ENCODE results near the gene CNTN4. TPM values are rescaled to one million over a fixed set of nuclear protein-coding genes. Genes with fewer than 3 reads are reported as not detected.

The CNTN4 gene
- polyA plus RNA-seq, 4 donors, result 0.27 to 6.5 (median 2.6) TPM; not detected in 1

DNA sequence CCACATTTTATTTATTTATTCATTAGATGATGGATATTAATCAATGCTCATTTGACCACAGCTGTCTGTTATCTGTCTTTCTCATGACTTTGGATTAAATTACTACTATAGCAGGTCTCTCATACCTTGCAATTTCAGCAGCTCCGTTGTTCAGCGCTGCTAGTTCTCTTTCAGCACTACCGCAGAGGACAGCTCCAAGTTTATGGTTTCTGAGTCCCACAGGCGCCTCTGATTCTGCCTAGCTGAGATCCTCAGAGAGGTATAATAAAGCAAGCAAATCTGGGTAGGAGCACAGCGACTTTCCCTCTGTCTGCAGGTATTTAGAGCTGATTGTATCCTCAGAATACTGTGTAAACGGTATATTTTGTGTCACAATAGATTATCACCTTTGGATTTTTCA lies 204.9 kb downstream of the CNTN4 start:
- no peak overlapping the region for H3K27ac ChIP-seq (ENCODE audit: low read depth in 1 of 3, low read length in 2 of 3)
- no peak overlapping the region for H3K4me3 ChIP-seq (ENCODE audit: low read depth in 1 of 3, low read length in 3 of 3)
- WGBS, 3 donors, result 10 to 27% (median 16%) methylated on average over 6 of the region's 6 CpGs
- no peaks in the 10 kb centered on the region for H3K4me1 ChIP-seq (ENCODE audit: control insufficient read depth in 3 of 3, insufficient read depth in 2 of 3, low read depth in 1 of 3, low read length in 2 of 3)
- FAIRE-seq, result no peak
- H3K9me3 ChIP-seq (ENCODE audit: control insufficient read depth in 2 of 2, insufficient read depth in 1 of 2, low read depth in 1 of 2, low read length in 1 of 2), result no peaks in the 10 kb centered on the region
- H3K36me3 ChIP-seq (ENCODE audit: control insufficient read depth in 3 of 3, insufficient read depth in 2 of 3, low read depth in 1 of 3, low read length in 3 of 3), result no peaks in the 10 kb centered on the region
- H3K27me3 ChIP-seq (ENCODE audit: control insufficient read depth in 3 of 3, insufficient read depth in 3 of 3, low read length in 3 of 3), result no peaks in the 10 kb centered on the region
- peak in 1 of 2 donors; percentile 51 for DNase-seq

DNA sequence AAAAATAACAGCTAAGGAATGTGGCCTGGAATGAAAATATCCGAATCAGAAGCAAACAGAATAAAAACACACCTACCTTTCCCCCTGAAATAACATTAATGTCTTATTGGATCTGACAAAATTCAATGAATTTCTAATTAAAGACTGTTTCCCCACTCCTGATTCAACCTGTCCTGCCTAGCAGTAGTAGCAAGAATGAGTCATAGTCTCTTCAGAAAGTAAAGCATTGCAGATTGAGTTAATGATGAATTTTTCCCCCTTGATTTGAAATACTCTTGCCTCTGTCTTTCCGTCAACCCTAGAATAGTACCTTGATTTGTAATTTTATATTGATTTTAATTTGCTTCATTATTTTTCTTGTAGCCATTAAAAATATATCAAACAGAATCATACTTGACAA lies 212.4 kb downstream of the CNTN4 start:
- Histone ChIP-seq H3K4me3 (ENCODE audit: low read depth in 1 of 3, low read length in 3 of 3) (no peak overlapping the region), H3K27me3 (ENCODE audit: control insufficient read depth in 3 of 3, insufficient read depth in 3 of 3, low read length in 3 of 3) (no peaks in the 10 kb centered on the region), H3K9me3 (ENCODE audit: control insufficient read depth in 2 of 2, insufficient read depth in 1 of 2, low read depth in 1 of 2, low read length in 1 of 2) (no peaks in the 10 kb centered on the region), H3K27ac (ENCODE audit: low read depth in 1 of 3, low read length in 2 of 3) (no peak overlapping the region), H3K36me3 (ENCODE audit: control insufficient read depth in 3 of 3, insufficient read depth in 2 of 3, low read depth in 1 of 3, low read length in 3 of 3) (no peaks in the 10 kb centered on the region), H3K4me1 (ENCODE audit: control insufficient read depth in 3 of 3, insufficient read depth in 2 of 3, low read depth in 1 of 3, low read length in 2 of 3) (no peaks in the 10 kb centered on the region)
- WGBS, 3 donors, result 60 to 87% (median 63%) methylated on average over 2 of the region's 2 CpGs
- DNase-seq (no peak), FAIRE-seq (no peak)

DNA sequence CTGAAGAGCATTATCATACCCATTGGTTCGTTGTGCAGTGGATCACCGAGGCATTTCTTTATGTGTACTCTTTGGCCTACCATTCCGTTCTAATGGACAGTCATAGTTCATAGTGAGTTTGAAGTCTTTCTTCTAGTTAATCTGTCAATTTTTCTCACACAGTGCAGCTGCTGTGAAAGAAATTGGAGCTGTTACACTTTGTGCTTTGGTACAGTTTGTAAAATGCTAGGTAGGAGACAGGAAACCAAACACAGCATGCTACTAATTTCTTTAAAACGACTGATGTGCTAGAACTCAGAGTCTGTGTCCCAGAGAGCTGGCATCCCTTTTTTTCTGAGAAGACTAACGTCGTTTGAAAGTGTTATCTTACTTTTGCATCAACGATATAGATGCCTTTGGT lies 218.9 kb downstream of the CNTN4 start:
- H3K4me1 ChIP-seq (ENCODE audit: control insufficient read depth in 3 of 3, insufficient read depth in 2 of 3, low read depth in 1 of 3, low read length in 2 of 3), result no peaks in the 10 kb centered on the region
- H3K27ac ChIP-seq (ENCODE audit: low read depth in 1 of 3, low read length in 2 of 3), result no peak overlapping the region
- FAIRE-seq (no peak), DNase-seq (no peak)
- H3K4me3 ChIP-seq (ENCODE audit: low read depth in 1 of 3, low read length in 3 of 3), result no peak overlapping the region
- H3K9me3 ChIP-seq (ENCODE audit: control insufficient read depth in 2 of 2, insufficient read depth in 1 of 2, low read depth in 1 of 2, low read length in 1 of 2), result no peaks in the 10 kb centered on the region
- H3K27me3 ChIP-seq (ENCODE audit: control insufficient read depth in 3 of 3, insufficient read depth in 3 of 3, low read length in 3 of 3), result no peaks in the 10 kb centered on the region
- 72 to 76% (median 73%) methylated on average over 7 of the region's 7 CpGs for WGBS, 3 donors
- no peaks in the 10 kb centered on the region for H3K36me3 ChIP-seq (ENCODE audit: control insufficient read depth in 3 of 3, insufficient read depth in 2 of 3, low read depth in 1 of 3, low read length in 3 of 3)

DNA sequence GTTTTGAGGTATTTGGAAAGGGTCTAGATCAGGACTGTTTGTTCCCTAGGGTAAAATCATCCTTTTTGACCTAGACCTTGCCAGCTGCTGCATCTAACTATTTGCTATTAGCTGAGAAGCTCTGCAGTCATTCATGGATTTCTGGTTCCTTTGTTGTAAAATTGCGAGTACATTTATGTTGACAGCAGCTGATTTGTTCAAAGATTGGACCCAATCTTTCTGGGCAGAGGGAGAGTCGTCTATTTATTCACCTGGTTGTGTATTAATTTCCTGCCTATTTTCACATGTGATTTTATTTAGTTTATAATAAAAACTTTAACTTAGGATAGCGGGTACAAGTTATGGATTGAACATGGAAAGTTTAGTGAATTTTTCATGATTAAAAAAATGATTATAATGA lies 236.3 kb downstream of the CNTN4 start:
- Histone ChIP-seq H3K9me3 (ENCODE audit: control insufficient read depth in 2 of 2, insufficient read depth in 1 of 2, low read depth in 1 of 2, low read length in 1 of 2) (peaks cover 0 to 3% of the 10 kb centered on the region in 2 donors), H3K36me3 (ENCODE audit: control insufficient read depth in 3 of 3, insufficient read depth in 2 of 3, low read depth in 1 of 3, low read length in 3 of 3) (no peaks in the 10 kb centered on the region), H3K4me1 (ENCODE audit: control insufficient read depth in 3 of 3, insufficient read depth in 2 of 3, low read depth in 1 of 3, low read length in 2 of 3) (no peaks in the 10 kb centered on the region), H3K27me3 (ENCODE audit: control insufficient read depth in 3 of 3, insufficient read depth in 3 of 3, low read length in 3 of 3) (no peaks in the 10 kb centered on the region), H3K27ac (ENCODE audit: low read depth in 1 of 3, low read length in 2 of 3) (no peak overlapping the region), H3K4me3 (ENCODE audit: low read depth in 1 of 3, low read length in 3 of 3) (no peak overlapping the region)
- DNase-seq, result no peak
- no peak for FAIRE-seq
- WGBS, 3 donors, result 66 to 82% (median 77%) methylated on average over 3 of the region's 3 CpGs

DNA sequence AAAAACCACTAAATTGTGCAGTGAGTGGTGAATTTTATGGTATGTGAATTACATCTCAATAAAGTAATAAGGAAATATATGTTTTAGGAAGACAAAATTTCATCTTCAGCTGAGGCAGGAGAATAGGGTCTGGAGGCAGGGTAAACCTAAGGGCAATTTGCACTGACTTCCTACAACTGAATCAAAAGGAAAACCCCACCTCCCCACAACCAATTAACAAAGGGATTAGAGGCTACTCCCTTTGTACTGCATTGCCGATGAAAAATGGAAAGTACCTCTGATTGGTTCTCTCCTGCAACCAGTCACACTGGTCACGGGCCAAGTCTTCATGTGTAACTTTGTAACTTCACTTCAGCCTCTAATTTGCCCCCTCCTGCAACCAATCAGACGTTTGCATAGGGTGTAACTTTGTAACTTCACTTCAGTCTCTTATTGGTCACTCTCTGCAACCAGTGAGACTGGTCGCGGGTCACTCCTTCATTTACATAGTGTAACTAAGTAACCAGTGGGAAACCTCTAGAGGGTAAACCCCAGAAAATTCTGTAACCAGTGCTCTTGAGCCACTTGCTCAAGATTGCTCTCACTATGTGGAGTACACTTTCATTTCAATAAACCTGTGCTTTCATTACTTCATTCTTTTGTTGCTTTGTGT lies 244.5 kb downstream of the CNTN4 start:
- DNase-seq (no peak), FAIRE-seq (no peak)
- Histone ChIP-seq H3K36me3 (ENCODE audit: control insufficient read depth in 3 of 3, insufficient read depth in 2 of 3, low read depth in 1 of 3, low read length in 3 of 3) (no peaks in the 10 kb centered on the region), H3K9me3 (ENCODE audit: control insufficient read depth in 2 of 2, insufficient read depth in 1 of 2, low read depth in 1 of 2, low read length in 1 of 2) (no peaks in the 10 kb centered on the region), H3K27ac (ENCODE audit: low read depth in 1 of 3, low read length in 2 of 3) (no peak overlapping the region), H3K27me3 (ENCODE audit: control insufficient read depth in 3 of 3, insufficient read depth in 3 of 3, low read length in 3 of 3) (no peaks in the 10 kb centered on the region), H3K4me1 (ENCODE audit: control insufficient read depth in 3 of 3, insufficient read depth in 2 of 3, low read depth in 1 of 3, low read length in 2 of 3) (no peaks in the 10 kb centered on the region), H3K4me3 (ENCODE audit: low read depth in 1 of 3, low read length in 3 of 3) (no peak overlapping the region)
- 66 to 80% (median 69%) methylated on average over 5 of the region's 5 CpGs for WGBS, 3 donors

DNA sequence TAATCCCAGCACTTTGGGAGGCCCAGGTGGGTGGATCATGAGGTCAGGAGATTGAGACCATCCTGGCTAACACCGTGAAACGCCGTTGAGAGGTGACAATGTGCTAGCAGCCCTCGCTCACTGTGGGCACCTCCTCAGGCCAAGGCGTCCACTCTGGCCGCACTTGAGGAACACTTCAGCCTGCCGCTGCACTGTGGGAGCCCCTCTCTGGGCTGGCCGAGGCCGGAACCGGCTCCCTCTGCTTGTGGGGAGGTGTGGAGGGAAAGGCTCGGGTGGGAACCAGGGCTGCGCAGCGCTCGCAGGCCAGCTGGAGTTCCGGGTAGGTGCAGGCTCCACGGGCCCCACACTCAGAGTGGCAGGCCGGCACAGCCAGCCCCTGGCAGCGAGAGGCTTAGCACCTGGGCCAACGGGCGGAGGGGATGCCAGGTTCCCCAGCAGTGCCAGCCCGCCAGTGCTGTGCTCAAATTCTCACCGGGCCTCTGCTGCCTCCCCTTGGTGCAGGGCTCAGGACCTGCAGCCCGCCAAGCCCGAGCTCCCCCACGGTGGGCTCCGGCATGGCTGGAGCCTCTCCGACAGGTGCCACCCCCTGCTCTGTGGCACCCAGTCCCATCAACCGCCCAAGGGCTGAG lies 253.6 kb downstream of the CNTN4 start:
- Histone ChIP-seq H3K27ac (ENCODE audit: low read depth in 1 of 3, low read length in 2 of 3) (no peak overlapping the region), H3K27me3 (ENCODE audit: control insufficient read depth in 3 of 3, insufficient read depth in 3 of 3, low read length in 3 of 3) (no peaks in the 10 kb centered on the region), H3K36me3 (ENCODE audit: control insufficient read depth in 3 of 3, insufficient read depth in 2 of 3, low read depth in 1 of 3, low read length in 3 of 3) (no peaks in the 10 kb centered on the region), H3K4me1 (ENCODE audit: control insufficient read depth in 3 of 3, insufficient read depth in 2 of 3, low read depth in 1 of 3, low read length in 2 of 3) (no peaks in the 10 kb centered on the region), H3K4me3 (ENCODE audit: low read depth in 1 of 3, low read length in 3 of 3) (no peak overlapping the region), H3K9me3 (ENCODE audit: control insufficient read depth in 2 of 2, insufficient read depth in 1 of 2, low read depth in 1 of 2, low read length in 1 of 2) (peaks cover 0 to 6% of the 10 kb centered on the region in 2 donors)
- FAIRE-seq, result no peak
- no peak for DNase-seq
- WGBS, 3 donors, result 94 to 95% (median 95%) methylated on average over 27 to 28 of the region's 28 CpGs

DNA sequence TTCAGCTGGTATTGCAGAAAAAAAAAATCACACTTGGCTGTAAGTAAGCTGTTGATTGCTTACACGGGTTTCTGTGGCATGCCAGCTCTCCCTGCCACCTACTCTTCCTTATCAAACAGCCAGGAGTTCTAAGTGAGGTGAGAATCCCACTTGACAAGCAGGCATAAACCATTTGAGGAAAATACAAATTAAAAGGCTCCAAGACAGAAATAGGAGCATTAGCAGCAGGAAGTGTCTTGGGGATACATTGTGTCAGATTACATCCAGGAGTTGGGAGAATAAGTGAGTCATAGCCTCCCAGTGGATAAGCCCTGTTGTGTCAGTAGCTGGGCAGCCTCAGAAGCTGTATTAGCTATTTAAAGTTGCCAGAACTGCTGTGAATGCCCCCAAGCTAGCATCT lies 256.0 kb downstream of the CNTN4 start:
- WGBS, 3 donors, result 19 to 32% (median 23%) methylated on average over 1 of the region's 1 CpG
- DNase-seq (no peak), FAIRE-seq (no peak)
- Histone ChIP-seq H3K27ac (ENCODE audit: low read depth in 1 of 3, low read length in 2 of 3) (no peak overlapping the region), H3K36me3 (ENCODE audit: control insufficient read depth in 3 of 3, insufficient read depth in 2 of 3, low read depth in 1 of 3, low read length in 3 of 3) (no peaks in the 10 kb centered on the region), H3K4me3 (ENCODE audit: low read depth in 1 of 3, low read length in 3 of 3) (no peak overlapping the region), H3K4me1 (ENCODE audit: control insufficient read depth in 3 of 3, insufficient read depth in 2 of 3, low read depth in 1 of 3, low read length in 2 of 3) (no peaks in the 10 kb centered on the region), H3K27me3 (ENCODE audit: control insufficient read depth in 3 of 3, insufficient read depth in 3 of 3, low read length in 3 of 3) (no peaks in the 10 kb centered on the region), H3K9me3 (ENCODE audit: control insufficient read depth in 2 of 2, insufficient read depth in 1 of 2, low read depth in 1 of 2, low read length in 1 of 2) (peaks cover 0 to 6% of the 10 kb centered on the region in 2 donors)

DNA sequence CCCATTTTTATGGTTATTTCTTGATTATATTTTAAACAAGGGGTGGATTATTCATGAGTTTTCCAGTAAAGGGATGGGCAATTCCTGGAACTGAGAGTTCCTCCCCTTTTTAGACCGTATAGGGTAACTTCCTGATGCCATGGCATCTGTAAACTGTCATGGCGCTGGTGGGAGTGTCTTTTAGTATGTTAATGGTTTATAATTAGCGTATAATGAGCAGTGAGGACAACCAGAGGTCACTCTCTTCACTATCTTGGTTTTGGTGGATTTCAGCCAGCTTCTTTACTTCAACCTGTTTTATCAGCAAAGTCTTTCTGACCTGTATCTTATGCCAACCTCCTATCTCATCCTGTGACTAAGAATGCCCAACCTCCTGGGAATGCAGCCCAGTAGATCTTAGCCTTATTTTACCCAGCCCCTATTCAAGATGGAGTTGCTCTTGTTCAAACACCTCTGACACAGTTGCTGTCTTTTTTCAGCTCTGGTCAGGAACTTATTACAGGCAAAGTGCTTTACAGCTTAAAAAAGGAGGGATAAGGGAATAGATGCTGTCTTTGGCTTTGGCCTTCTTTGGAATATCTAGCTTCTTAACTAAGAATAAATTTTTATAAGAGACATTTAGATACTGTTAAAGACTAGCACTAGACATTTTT lies 257.8 kb downstream of the CNTN4 start:
- Histone ChIP-seq H3K4me3 (ENCODE audit: low read depth in 1 of 3, low read length in 3 of 3) (no peak overlapping the region), H3K9me3 (ENCODE audit: control insufficient read depth in 2 of 2, insufficient read depth in 1 of 2, low read depth in 1 of 2, low read length in 1 of 2) (peaks cover 0 to 6% of the 10 kb centered on the region in 2 donors), H3K27ac (ENCODE audit: low read depth in 1 of 3, low read length in 2 of 3) (no peak overlapping the region), H3K36me3 (ENCODE audit: control insufficient read depth in 3 of 3, insufficient read depth in 2 of 3, low read depth in 1 of 3, low read length in 3 of 3) (no peaks in the 10 kb centered on the region), H3K27me3 (ENCODE audit: control insufficient read depth in 3 of 3, insufficient read depth in 3 of 3, low read length in 3 of 3) (no peaks in the 10 kb centered on the region), H3K4me1 (ENCODE audit: control insufficient read depth in 3 of 3, insufficient read depth in 2 of 3, low read depth in 1 of 3, low read length in 2 of 3) (no peaks in the 10 kb centered on the region)
- no peak for DNase-seq
- FAIRE-seq, result no peak
- 76 to 85% (median 84%) methylated on average over 3 of the region's 3 CpGs for WGBS, 3 donors
